ENCODE data around the gene HCN3.

Gene HCN3

GRCh38 chr1:155320252-155320651, 43.0 kb downstream of the HCN3 start:
- TF ChIP-seq REST (IDR thresholded peaks at IDR 0.05; ENCODE audit: insufficient read depth in 1 of 2, low read depth in 2 of 2, low read length in 2 of 2) (no peak), FOXP2 (optimal IDR thresholded peaks at IDR 0.05; ENCODE audit: borderline replicate concordance, extremely low read depth, extremely low read length, insufficient read depth) (no peak), TAF1 (IDR thresholded peaks at IDR 0.05; ENCODE audit: borderline replicate concordance, insufficient read depth, low read length) (no peak), POLR2AphosphoS5 (IDR thresholded peaks at IDR 0.05; ENCODE audit: low read depth, low read length) (no peak), SIN3A (IDR thresholded peaks at IDR 0.05; ENCODE audit: borderline replicate concordance, insufficient read depth, low read length) (no peak)

GRCh38 chr1:155320661-155321617, 43.7 kb downstream of the HCN3 start, which contains the start of gene RUSC1:
Gene RUSC1 (plus strand): TSS chr1:155320894. CDS start chr1:155321774, 880 bp downstream.
- no peak for TF ChIP-seq SIN3A (IDR thresholded peaks at IDR 0.05; ENCODE audit: borderline replicate concordance, insufficient read depth, low read length)
- no peak for TF ChIP-seq REST (IDR thresholded peaks at IDR 0.05; ENCODE audit: insufficient read depth in 1 of 2, low read depth in 2 of 2, low read length in 2 of 2)
- TF ChIP-seq POLR2AphosphoS5 (IDR thresholded peaks at IDR 0.05; ENCODE audit: low read depth, low read length) = peak; percentile 78

GRCh38 chr1:155321639-155322503, 44.6 kb downstream of the HCN3 start:
- TF ChIP-seq SIN3A (IDR thresholded peaks at IDR 0.05; ENCODE audit: borderline replicate concordance, insufficient read depth, low read length) = no peak
- TF ChIP-seq POLR2AphosphoS5 (IDR thresholded peaks at IDR 0.05; ENCODE audit: low read depth, low read length) = no peak
- no peak for TF ChIP-seq FOXP2 (optimal IDR thresholded peaks at IDR 0.05; ENCODE audit: borderline replicate concordance, extremely low read depth, extremely low read length, insufficient read depth)
- no peak for TF ChIP-seq TAF1 (IDR thresholded peaks at IDR 0.05; ENCODE audit: borderline replicate concordance, insufficient read depth, low read length)
- no peak for TF ChIP-seq REST (IDR thresholded peaks at IDR 0.05; ENCODE audit: insufficient read depth in 1 of 2, low read depth in 2 of 2, low read length in 2 of 2)

- TF ChIP-seq SIN3A (IDR thresholded peaks at IDR 0.05; ENCODE audit: borderline replicate concordance, insufficient read depth, low read length) (no peak), FOXP2 (optimal IDR thresholded peaks at IDR 0.05; ENCODE audit: borderline replicate concordance, extremely low read depth, extremely low read length, insufficient read depth) (no peak), TAF1 (IDR thresholded peaks at IDR 0.05; ENCODE audit: borderline replicate concordance, insufficient read depth, low read length) (no peak), REST (IDR thresholded peaks at IDR 0.05; ENCODE audit: insufficient read depth in 1 of 2, low read depth in 2 of 2, low read length in 2 of 2) (no peak), POLR2AphosphoS5 (IDR thresholded peaks at IDR 0.05; ENCODE audit: low read depth, low read length) (no peak)
Observed at GRCh38 chr1:155322571-155322952, 45.3 kb downstream of the HCN3 start.
